Measurements from ENCODE around the gene TMEM178B.

- TF ChIP-seq CTCF (optimal IDR thresholded peaks at IDR 0.05 in 1 of 3, IDR thresholded peaks at IDR 0.05 in 1 of 3, conservative IDR thresholded peaks at IDR 0.05 in 1 of 3; ENCODE audit: extremely low read depth in 1 of 3, insufficient read depth in 2 of 3, low read length in 3 of 3) = no peak
- no peak for TF ChIP-seq EZH2 (IDR thresholded peaks at IDR 0.05; ENCODE audit: low read length)
Measured at GRCh38 chr7:141147482-141147881, 73.6 kb downstream of the TMEM178B start.
